KMS-11 (cell line): Measurements from ENCODE around the gene GOLGA8R.
"Not testable (repeated sequence)": the region's sequence is repeated elsewhere in the genome, so short reads cannot be mapped to it uniquely, and the experiment has no call there.

Experiments
- H2AFZ ChIP-seq: fragments of 200-600 bp; sonication (generic); 2 replicates; pipeline ENCODE4 v1.6.1; 2016; ENCODE audit warnings: antibody characterized with exemption, mixed run types, low read depth
- H3K27ac ChIP-seq: fragments of 200-600 bp; sonication (generic); 2 replicates; pipeline ENCODE4 v1.6.1; 2016; ENCODE audit warnings: mild to moderate bottlenecking, mixed run types
- H3K27me3 ChIP-seq: fragments of 200-600 bp; sonication (generic); 2 replicates; pipeline ENCODE4 v1.6.1; 2017; ENCODE audit warnings: mild to moderate bottlenecking, low read depth, mixed run types, moderate library complexity; ENCODE audit not compliant: insufficient read depth
- H3K36me3 ChIP-seq: fragments of 200-600 bp; sonication (generic); 2 replicates; pipeline ENCODE4 v1.6.1; 2017; ENCODE audit warnings: mild to moderate bottlenecking, mixed run types; ENCODE audit not compliant: insufficient read depth
- H3K4me1 ChIP-seq: fragments of 200-600 bp; sonication (generic); 2 replicates; pipeline ENCODE4 v1.6.1; 2016; ENCODE audit warnings: mild to moderate bottlenecking, low read depth, mixed run types; ENCODE audit not compliant: poor library complexity, severe bottlenecking
- H3K4me2 ChIP-seq: fragments of 200-600 bp; sonication (generic); 2 replicates; pipeline ENCODE4 v1.7.0; 2016; ENCODE audit warnings: mild to moderate bottlenecking, mixed run types
- H3K4me3 ChIP-seq: fragments of 200-600 bp; sonication (generic); IDR thresholded peaks from 2 replicates; pipeline ENCODE4 v1.6.1; 2017; ENCODE audit warnings: low read depth, low read length, mixed read lengths; ENCODE audit not compliant: insufficient read depth
- H3K79me2 ChIP-seq: fragments of 200-600 bp; sonication (generic); 2 replicates; pipeline ENCODE4 v1.6.1; 2016; ENCODE audit warnings: low read depth, mixed run types; ENCODE audit not compliant: insufficient read depth
- H3K9ac ChIP-seq: fragments of 200-600 bp; sonication (generic); 2 replicates; pipeline ENCODE4 v1.6.1; 2016; ENCODE audit warnings: mild to moderate bottlenecking, mixed run types
- H4K20me1 ChIP-seq: fragments of 200-600 bp; sonication (generic); 2 replicates; pipeline ENCODE4 v1.6.1; 2016; ENCODE audit warnings: mild to moderate bottlenecking, mixed run types; ENCODE audit not compliant: insufficient read depth

GOLGA8R gene

DNA sequence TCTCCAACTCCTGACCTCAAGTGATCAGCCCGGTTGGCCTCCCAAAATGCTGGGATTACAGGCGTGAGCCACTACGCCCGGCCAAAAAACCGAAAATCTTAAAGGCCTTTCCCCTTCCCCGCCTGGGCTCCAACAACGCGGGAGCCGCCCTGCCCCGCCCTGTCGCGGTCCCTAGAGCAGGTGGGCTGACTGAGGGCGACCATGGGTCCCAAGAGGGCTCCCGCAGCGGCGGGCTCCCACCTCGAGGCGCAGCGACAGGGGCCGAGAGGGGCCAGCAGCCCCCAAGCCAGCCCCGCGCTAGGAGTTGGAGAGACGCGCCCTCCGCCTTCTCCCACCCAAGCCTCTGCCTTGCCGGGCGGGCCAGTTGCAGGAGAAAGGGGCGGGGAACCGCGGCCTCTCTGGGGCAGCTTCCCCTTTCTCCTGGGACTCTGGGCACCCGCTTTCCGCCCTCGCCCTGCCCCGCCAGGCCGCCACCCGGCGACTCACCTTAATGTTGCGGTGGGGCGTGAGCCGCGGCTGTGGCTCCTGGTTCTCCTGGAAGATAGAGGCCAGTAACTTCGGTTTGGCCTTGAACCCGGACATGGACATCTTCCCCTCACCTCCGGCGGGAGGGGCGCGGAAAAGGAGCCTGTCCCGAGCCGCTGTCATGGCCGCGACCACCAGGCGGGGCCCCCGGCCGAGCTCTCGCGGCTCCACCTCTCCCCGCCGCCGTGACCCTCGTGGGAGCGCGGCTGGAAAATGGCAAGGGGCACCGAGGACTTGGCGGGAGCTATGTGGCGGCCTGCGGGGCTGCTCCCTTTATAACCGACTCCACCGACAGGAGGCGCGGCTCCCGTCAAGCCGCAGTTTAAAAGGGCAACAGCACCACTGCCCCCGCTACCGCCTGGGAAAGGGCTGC lies 21.0 kb downstream of the GOLGA8R start, which contains the start of gene CHRFAM7A:
CHRFAM7A (minus strand) TSS at position 775 of the 898 bp plus-strand sequence. CDS start 10,189 bp downstream, outside the sequence.
- H2AFZ ChIP-seq, H3K4me1 ChIP-seq, H3K4me3 ChIP-seq, H3K27me3 ChIP-seq, H3K79me2 ChIP-seq, H4K20me1 ChIP-seq, H3K27ac ChIP-seq, H3K36me3 ChIP-seq, H3K9ac ChIP-seq, H3K4me2 ChIP-seq: not testable (repeated sequence)

DNA sequence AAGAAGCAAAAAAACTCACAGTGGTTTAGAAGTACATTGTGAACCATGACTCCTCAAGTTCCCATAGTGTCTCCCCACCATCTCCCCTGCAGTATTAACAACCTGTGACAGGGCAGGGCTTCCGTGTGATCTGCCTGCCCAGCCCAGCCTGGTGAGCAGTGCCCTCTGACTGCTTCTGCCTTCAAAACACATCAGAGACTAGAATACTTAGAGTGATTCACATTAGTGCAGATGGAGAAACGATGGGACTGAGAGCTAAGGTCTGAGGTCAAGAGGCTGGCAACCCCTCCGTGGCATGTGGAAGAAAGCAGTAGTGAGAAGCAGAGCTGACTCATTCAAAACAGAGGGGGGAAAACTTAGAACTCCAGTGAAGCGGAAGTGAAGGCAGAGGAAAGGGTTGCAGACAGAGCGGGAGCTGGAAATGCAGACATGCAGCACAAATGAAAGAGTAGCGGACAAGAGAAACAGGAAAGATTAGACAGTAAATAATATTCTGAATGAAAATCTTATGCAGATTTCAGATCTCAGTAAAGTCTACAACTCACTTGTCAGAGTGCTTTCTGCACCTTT lies 27.7 kb downstream of the GOLGA8R start:
- not testable (repeated sequence) for H3K36me3 ChIP-seq, H3K4me2 ChIP-seq, H3K27ac ChIP-seq, H3K9ac ChIP-seq, H2AFZ ChIP-seq, H4K20me1 ChIP-seq, H3K4me3 ChIP-seq, H3K79me2 ChIP-seq, H3K27me3 ChIP-seq, H3K4me1 ChIP-seq

DNA sequence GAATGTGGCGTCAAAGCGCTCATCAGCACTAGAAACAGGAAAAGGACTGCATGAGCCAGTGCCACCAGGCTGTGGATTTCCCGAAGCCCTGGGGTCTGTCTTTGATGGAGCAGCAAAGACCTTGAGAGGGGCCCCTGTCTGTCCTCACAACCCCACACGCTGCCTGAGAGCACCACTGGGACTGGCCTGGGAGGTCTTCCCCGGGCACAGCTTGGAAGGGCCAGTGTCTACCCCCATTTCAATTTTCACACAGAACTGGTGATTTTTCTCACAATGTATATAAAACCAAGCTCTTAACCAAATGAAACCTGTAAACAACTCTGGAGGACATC lies 37.0 kb downstream of the GOLGA8R start:
- not testable (repeated sequence) for H4K20me1 ChIP-seq, H3K4me2 ChIP-seq, H3K4me3 ChIP-seq, H3K9ac ChIP-seq, H3K79me2 ChIP-seq, H3K4me1 ChIP-seq, H3K27ac ChIP-seq, H3K27me3 ChIP-seq, H2AFZ ChIP-seq, H3K36me3 ChIP-seq

DNA sequence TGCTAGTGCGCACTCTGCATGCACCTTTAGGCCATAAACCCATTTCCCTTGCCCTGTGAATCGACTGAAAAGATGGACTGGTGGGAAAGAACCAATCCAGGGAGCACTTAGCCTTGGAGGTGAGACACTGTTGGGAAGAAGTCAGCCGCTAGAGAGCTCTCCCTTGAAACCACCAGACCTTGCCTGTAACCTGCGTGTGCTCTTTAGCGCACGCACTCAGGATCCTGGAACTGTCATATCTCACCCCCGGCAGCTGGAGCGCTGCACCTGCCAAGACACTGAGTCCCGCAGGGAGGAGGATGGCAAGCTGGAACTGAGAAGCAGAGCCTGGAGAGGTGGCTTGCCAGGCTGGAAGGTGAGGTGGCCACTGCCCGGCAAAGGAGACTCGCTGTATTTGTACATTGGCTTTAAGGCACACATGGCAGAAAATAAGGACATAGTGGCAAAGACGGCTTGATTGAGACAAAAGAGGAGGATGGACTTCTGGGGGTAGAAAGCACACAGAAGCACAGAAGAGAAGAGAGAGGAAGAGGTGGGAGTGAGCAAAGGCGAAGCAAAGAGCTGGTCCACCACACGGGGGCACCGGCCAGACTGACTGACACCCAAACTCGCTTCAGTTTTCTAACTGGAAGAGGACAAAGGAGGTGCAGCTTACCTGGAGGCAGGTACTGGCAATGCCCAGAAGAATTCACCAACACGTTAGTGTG lies 37.5 kb downstream of the GOLGA8R start:
- not testable (repeated sequence) for H3K4me1 ChIP-seq, H3K4me3 ChIP-seq, H3K36me3 ChIP-seq

DNA sequence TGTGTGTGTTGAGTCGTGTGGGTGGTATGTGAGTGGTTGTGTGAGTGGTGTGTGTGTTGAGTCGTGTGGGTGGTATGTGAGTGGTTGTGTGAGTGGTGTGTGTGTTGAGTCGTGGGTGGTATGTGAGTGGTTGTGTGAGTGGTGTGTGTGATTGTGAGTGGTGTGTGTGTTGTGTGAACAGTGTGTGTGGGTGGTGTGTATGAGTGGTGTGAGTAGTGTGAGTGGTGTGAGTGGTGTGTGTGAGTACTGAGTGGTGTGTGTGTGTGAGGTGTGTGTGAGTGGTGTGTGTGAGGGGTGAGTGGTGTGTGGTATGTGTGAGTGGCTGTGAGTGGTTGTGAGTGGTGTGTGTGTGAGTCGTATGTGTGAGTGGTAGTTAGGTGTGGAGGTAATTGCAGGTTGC lies 38.2 kb downstream of the GOLGA8R start:
- not testable (repeated sequence) for H3K79me2 ChIP-seq, H3K4me2 ChIP-seq, H4K20me1 ChIP-seq, H3K9ac ChIP-seq, H3K27me3 ChIP-seq, H2AFZ ChIP-seq, H3K36me3 ChIP-seq, H3K4me3 ChIP-seq, H3K27ac ChIP-seq, H3K4me1 ChIP-seq

More for the DNA sequence above, 37.5 kb downstream of the GOLGA8R start:
- not testable (repeated sequence) for H3K9ac ChIP-seq, H2AFZ ChIP-seq, H4K20me1 ChIP-seq, H3K79me2 ChIP-seq, H3K27me3 ChIP-seq, H3K27ac ChIP-seq, H3K4me2 ChIP-seq

DNA sequence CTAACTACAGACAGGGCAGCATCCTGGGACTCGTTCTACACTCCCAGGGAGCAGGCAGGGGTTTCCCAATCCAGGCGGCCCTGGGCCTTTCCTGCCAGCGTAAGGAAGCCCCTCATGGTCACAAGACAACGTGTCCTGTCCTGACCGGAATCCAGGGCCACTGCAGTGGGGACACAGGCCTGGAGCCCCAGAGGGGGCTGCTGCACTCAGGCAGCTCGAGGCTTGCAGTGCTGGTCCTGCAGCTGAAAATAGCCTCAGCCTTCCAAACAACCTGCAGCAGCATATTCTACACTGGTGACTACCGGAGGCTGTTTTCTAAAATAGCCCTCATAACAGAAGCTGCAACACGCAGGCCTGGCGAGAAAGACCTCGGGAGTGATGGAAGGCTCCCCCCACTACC lies 39.2 kb downstream of the GOLGA8R start:
- not testable (repeated sequence) for H4K20me1 ChIP-seq, H3K4me1 ChIP-seq, H3K4me3 ChIP-seq, H3K27me3 ChIP-seq, H3K9ac ChIP-seq, H2AFZ ChIP-seq, H3K36me3 ChIP-seq, H3K27ac ChIP-seq, H3K79me2 ChIP-seq, H3K4me2 ChIP-seq

DNA sequence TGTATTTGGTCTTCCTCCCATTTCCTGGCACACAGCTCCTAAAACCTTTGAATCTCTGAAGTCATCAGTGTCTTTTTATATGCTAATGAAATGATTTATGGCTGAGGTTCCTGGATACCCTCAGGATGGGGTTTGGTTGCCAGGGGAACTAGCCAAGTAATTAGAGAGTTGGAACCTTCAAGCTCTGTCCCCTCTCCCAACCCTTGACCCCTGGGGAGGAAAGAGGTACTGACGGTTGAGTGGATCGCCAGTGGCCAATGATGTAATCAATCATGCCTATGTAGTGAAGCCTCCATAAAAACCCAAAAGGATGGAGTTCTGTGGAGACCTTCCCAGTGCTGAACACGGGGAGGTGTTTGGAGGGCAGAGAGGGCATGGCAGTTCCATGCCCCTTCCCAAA lies 45.8 kb downstream of the GOLGA8R start:
- H3K79me2 ChIP-seq, H3K9ac ChIP-seq, H3K36me3 ChIP-seq, H3K4me3 ChIP-seq, H3K27ac ChIP-seq, H3K4me1 ChIP-seq, H3K27me3 ChIP-seq, H3K4me2 ChIP-seq, H2AFZ ChIP-seq, H4K20me1 ChIP-seq: not testable (repeated sequence)

DNA sequence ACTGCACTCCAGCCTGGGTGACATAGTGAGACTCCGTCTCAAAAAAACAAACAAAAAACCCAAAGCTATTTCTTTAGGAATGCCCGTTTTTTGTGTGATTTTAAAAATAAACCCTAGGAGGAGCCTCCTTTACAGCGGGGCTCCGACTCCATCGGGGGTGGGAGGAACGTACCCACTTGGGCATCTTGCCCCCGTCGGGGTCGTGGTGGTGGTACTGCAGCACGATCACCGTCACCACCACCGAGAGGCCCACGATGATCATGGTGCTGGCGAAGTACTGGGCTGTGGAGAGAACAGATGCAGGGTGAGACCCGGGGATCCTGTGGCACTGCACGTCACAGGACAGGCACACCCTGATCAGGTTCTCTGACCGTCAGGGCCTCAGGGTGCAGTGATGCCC lies 46.8 kb downstream of the GOLGA8R start:
- H2AFZ ChIP-seq, H3K4me3 ChIP-seq, H3K79me2 ChIP-seq, H3K27ac ChIP-seq, H3K4me2 ChIP-seq, H3K9ac ChIP-seq, H3K36me3 ChIP-seq, H4K20me1 ChIP-seq, H3K4me1 ChIP-seq, H3K27me3 ChIP-seq: not testable (repeated sequence)

DNA sequence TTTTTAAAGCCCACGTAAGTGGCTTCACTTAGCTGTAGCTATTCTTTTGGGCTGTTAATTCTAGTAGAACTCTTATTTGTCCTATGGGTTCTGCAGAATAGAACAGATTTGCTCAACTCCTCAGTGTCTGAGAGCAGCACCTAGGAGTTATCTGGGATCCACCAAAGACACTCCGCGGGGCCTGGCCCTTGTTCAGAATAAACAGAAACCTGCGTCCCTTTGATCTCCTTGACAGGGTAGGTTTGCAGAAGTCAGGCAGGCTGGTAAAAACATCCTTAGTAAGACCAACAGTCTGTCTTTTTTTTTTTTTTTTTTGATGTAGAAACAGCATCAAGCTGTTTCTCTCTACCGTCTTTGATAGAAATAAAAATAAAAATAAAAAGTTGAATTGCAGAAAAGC lies 52.7 kb downstream of the GOLGA8R start:
- not testable (repeated sequence) for H3K27ac ChIP-seq, H3K27me3 ChIP-seq, H3K36me3 ChIP-seq, H3K4me1 ChIP-seq, H3K4me2 ChIP-seq, H2AFZ ChIP-seq, H3K79me2 ChIP-seq, H3K9ac ChIP-seq, H3K4me3 ChIP-seq, H4K20me1 ChIP-seq

DNA sequence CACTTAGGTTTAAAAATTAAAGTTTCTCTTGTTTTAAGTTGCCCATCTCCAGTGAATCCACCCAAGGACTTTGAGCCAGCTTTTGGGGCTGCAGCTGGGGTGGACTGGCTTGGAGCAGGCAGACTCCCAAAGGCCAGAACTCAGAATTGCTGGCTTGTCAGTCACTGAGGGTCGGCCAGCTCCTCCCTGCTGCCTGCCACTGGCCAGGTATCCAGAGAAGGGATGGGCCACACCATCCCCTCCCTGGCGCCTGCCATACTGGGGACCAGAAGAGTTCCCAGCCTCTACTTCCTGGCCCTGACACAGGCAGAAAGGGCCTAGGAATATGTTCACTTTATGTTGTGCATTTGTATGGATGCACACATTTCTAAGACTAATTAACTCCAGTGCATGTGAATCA lies 53.1 kb downstream of the GOLGA8R start:
- not testable (repeated sequence) for H3K4me2 ChIP-seq, H3K27ac ChIP-seq, H3K9ac ChIP-seq, H4K20me1 ChIP-seq, H3K27me3 ChIP-seq, H3K4me1 ChIP-seq, H3K79me2 ChIP-seq, H3K36me3 ChIP-seq, H3K4me3 ChIP-seq, H2AFZ ChIP-seq
